IPS DF 6.9 (cell line): ENCODE results near the gene LAIR2.

Experiments used
- DNase-seq: peaks from one replicate; pipeline ENCODE4 v3.0.0-alpha.2; 2013; ENCODE audit warnings: low read depth, low spot score
- H3K27ac ChIP-seq: one replicate; pipeline ENCODE4 v1.5.1; 2013; ENCODE audit warnings: low read length, control low read depth
- H3K27me3 ChIP-seq: 2 replicates; pipeline ENCODE4 v1.6.1; 2013; ENCODE audit warnings: mild to moderate bottlenecking, low read length; ENCODE audit not compliant: control insufficient read depth, insufficient read depth
- H3K36me3 ChIP-seq: 2 replicates; pipeline ENCODE4 v1.6.1; 2013; ENCODE audit warnings: low read length; ENCODE audit not compliant: control insufficient read depth, insufficient read depth
- H3K4me1 ChIP-seq: 2 replicates; pipeline ENCODE4 v1.6.1; 2013; ENCODE audit warnings: low read length; ENCODE audit not compliant: control insufficient read depth, insufficient read depth
- H3K4me3 ChIP-seq: 2 replicates; pipeline ENCODE4 v1.5.1; 2013; ENCODE audit warnings: mild to moderate bottlenecking, low read length
- H3K9me3 ChIP-seq: 2 replicates; pipeline ENCODE4 v1.6.1; 2013; ENCODE audit warnings: low read length, inconsistent platforms; ENCODE audit not compliant: control insufficient read depth, insufficient read depth
- WGBS: extraction: QIAGEN DNeasy Blood & Tissue Kit; methylation state at CpG from one replicate; pipeline ENCODE4 v1.1.7; 2013; ENCODE audit warnings: mixed read lengths, missing lambda C conversion rate; ENCODE audit not compliant: insufficient read length, insufficient coverage; 5-methylcytosine and 5-hydroxymethylcytosine counted together

Gene LAIR2

GRCh38 chr19:54460230-54461005 lies 42.2 kb upstream of the LAIR2 start:
- no peak overlapping the region for H3K27ac ChIP-seq

GRCh38 chr19:54461210-54461609 lies 41.4 kb upstream of the LAIR2 start:
- DNase-seq: no peak
- no CpG with 5 or more reads among the region's 27 CpGs for WGBS
- peaks cover 39% of the 10 kb centered on the region for H3K36me3 ChIP-seq
- no peaks in the 10 kb centered on the region for H3K9me3 ChIP-seq
- no peak overlapping the region for H3K27ac ChIP-seq
- H3K4me3 ChIP-seq: no peak overlapping the region
- no peaks in the 10 kb centered on the region for H3K27me3 ChIP-seq
- H3K4me1 ChIP-seq: no peaks in the 10 kb centered on the region; the same call in 1 of the 2 replicates

More at GRCh38 chr19:54460230-54461005, 42.2 kb upstream of the LAIR2 start:
- no peak for DNase-seq
- no peak overlapping the region for H3K4me3 ChIP-seq
- no CpG with 5 or more reads among the region's 39 CpGs for WGBS
- peaks cover 47% of the 10 kb centered on the region for H3K36me3 ChIP-seq
- H3K4me1 ChIP-seq: no peaks in the 10 kb centered on the region; the same call in 1 of the 2 replicates
- no peaks in the 10 kb centered on the region for H3K9me3 ChIP-seq
- no peaks in the 10 kb centered on the region for H3K27me3 ChIP-seq

GRCh38 chr19:54461613-54462012 lies 41.0 kb upstream of the LAIR2 start:
- DNase-seq: no peak
- no peaks in the 10 kb centered on the region for H3K27me3 ChIP-seq
- H3K4me3 ChIP-seq: no peak overlapping the region
- no peaks in the 10 kb centered on the region for H3K9me3 ChIP-seq
- WGBS: no CpG with 5 or more reads among the region's 3 CpGs
- peaks cover 35% of the 10 kb centered on the region for H3K36me3 ChIP-seq
- no peaks in the 10 kb centered on the region; the same call in 1 of the 2 replicates for H3K4me1 ChIP-seq
- no peak overlapping the region for H3K27ac ChIP-seq

GRCh38 chr19:54462047-54462654 lies 40.5 kb upstream of the LAIR2 start:
- Histone ChIP-seq H3K4me3 (no peak overlapping the region), H3K4me1 (no peaks in the 10 kb centered on the region; the same call in 1 of the 2 replicates), H3K36me3 (peaks cover 29% of the 10 kb centered on the region), H3K9me3 (no peaks in the 10 kb centered on the region), H3K27ac (no peak overlapping the region), H3K27me3 (no peaks in the 10 kb centered on the region)
- no peak for DNase-seq
- no CpG with 5 or more reads among the region's 15 CpGs for WGBS

GRCh38 chr19:54462655-54463530 lies 39.7 kb upstream of the LAIR2 start:
- H3K4me1 ChIP-seq: no peaks in the 10 kb centered on the region; the same call in 1 of the 2 replicates
- H3K27ac ChIP-seq: no peak overlapping the region
- peaks cover 24% of the 10 kb centered on the region for H3K36me3 ChIP-seq
- peak overlapping the region; percentile 73; the same call in 1 of the 2 replicates for H3K4me3 ChIP-seq
- no CpG with 5 or more reads among the region's 91 CpGs for WGBS
- H3K27me3 ChIP-seq: no peaks in the 10 kb centered on the region
- no peak for DNase-seq
- H3K9me3 ChIP-seq: no peaks in the 10 kb centered on the region

GRCh38 chr19:54463531-54464043 lies 39.0 kb upstream of the LAIR2 start, which contains the start of gene LENG9:
Gene LENG9, minus strand, starts transcription at chr19:54463778. Its CDS starts 252 bp downstream, at chr19:54463526.
- no CpG with 5 or more reads among the region's 41 CpGs for WGBS
- no peaks in the 10 kb centered on the region for H3K27me3 ChIP-seq
- H3K4me1 ChIP-seq: no peaks in the 10 kb centered on the region; the same call in 1 of the 2 replicates
- peak within 1 kb of the TSS; percentile 73 for H3K4me3 ChIP-seq
- no peaks in the 10 kb centered on the region for H3K9me3 ChIP-seq
- peak; percentile 91 for DNase-seq
- H3K27ac ChIP-seq: no peak within 1 kb of the TSS
- peaks cover 18% of the 10 kb centered on the region for H3K36me3 ChIP-seq

- Histone ChIP-seq H3K4me3 (peak overlapping the region; percentile 70; the same call in 1 of the 2 replicates), H3K4me1 (no peaks in the 10 kb centered on the region; the same call in 1 of the 2 replicates), H3K36me3 (peaks cover 12% of the 10 kb centered on the region; the same call in 1 of the 2 replicates), H3K27me3 (no peaks in the 10 kb centered on the region), H3K27ac (no peak overlapping the region), H3K9me3 (no peaks in the 10 kb centered on the region)
- no CpG with 5 or more reads among the region's 26 CpGs for WGBS
- peak; percentile 93 for DNase-seq
Measured at GRCh38 chr19:54464044-54464629, 38.5 kb upstream of the LAIR2 start.

- DNase-seq: no peak
- Histone ChIP-seq H3K36me3 (peaks cover 12% of the 10 kb centered on the region; the same call in 1 of the 2 replicates), H3K4me1 (no peaks in the 10 kb centered on the region; the same call in 1 of the 2 replicates), H3K27me3 (no peaks in the 10 kb centered on the region), H3K4me3 (peak overlapping the region; percentile 70; the same call in 1 of the 2 replicates), H3K27ac (no peak overlapping the region), H3K9me3 (no peaks in the 10 kb centered on the region)
- no CpG with 5 or more reads among the region's 87 CpGs for WGBS
Measured at GRCh38 chr19:54464630-54465425, 37.8 kb upstream of the LAIR2 start.

- no CpG with 5 or more reads among the region's 49 CpGs for WGBS
- Histone ChIP-seq H3K9me3 (no peaks in the 10 kb centered on the region), H3K27me3 (peaks cover 2% of the 10 kb centered on the region; the same call in 1 of the 2 replicates)
Measured at GRCh38 chr19:54465426-54466109, 37.1 kb upstream of the LAIR2 start.

More at GRCh38 chr19:54465426-54466109, 37.1 kb upstream of the LAIR2 start:
- Histone ChIP-seq H3K4me3 (no peak overlapping the region; the same call in 1 of the 2 replicates), H3K36me3 (peaks cover 8% of the 10 kb centered on the region; the same call in 1 of the 2 replicates), H3K27ac (no peak overlapping the region), H3K4me1 (no peaks in the 10 kb centered on the region; the same call in 1 of the 2 replicates)
- no peak for DNase-seq
